ENCODE results near the gene NAGPA. TPM values are rescaled to one million over a fixed set of nuclear protein-coding genes. Genes with fewer than 3 reads are reported as not detected.

The NAGPA gene
- total and polyA plus RNA-seq, 2 of the 13 experiments (the other 11 are each of a cell fraction or from before 2014, with no cell fraction given): 27.1 to 60.3 TPM

GRCh38 chr16:5042574-5043171, 8.9 kb upstream of the NAGPA start:
- peak; percentile 73 for DNase-seq (ENCODE audit: low spot score)
- Histone ChIP-seq H3K36me3 (replicated peaks in 1 of 2; ENCODE audit: control insufficient read depth in 1 of 2, insufficient read depth in 2 of 2, low read length in 2 of 2) (no peaks in the 10 kb centered on the region), H3K27me3 (ENCODE audit: control insufficient read depth in 1 of 2, insufficient read depth in 2 of 2, low read length in 2 of 2) (peaks cover 0 to 8% of the 10 kb centered on the region in 2 experiments; a peak in 2 of 5 replicates), H3K4me1 (ENCODE audit: insufficient read depth, low read length) (peaks cover 56% of the 10 kb centered on the region), H3K4me2 (ENCODE audit: low read depth, low read length) (peak overlapping the region; percentile 65), H3K9me3 (ENCODE audit: low read length) (no peaks in the 10 kb centered on the region), H3K27ac (ENCODE audit: extremely low read length, insufficient read depth, low read length) (no peak overlapping the region), H3K4me3 (replicated peaks in 1 of 3; ENCODE audit: insufficient read depth in 1 of 3, low read depth in 2 of 3, low read length in 3 of 3) (peak overlapping the region in 1 of 3 experiments; percentile 26; a peak in 1 of 6 replicates), H3K9ac (ENCODE audit: insufficient read depth, low read depth, low read length) (no peak overlapping the region), H2AFZ (ENCODE audit: low read length) (peak overlapping the region; percentile 28), H4K20me1 (ENCODE audit: insufficient read depth, low read length) (no peaks in the 10 kb centered on the region), H3K79me2 (ENCODE audit: insufficient read depth, low read length) (no peaks in the 10 kb centered on the region)
- POLR2A ChIA-PET: interaction anchor here (1.0 to 1.7 kb wide), 3 partner anchors 9 to 85 kb away, joined by 3 to 8 read pairs (median 7); partner anchors contain the start of genes ALG1, NAGPA and SEC14L5
- peak; percentile 83 for FAIRE-seq
- CTCF ChIA-PET (ENCODE audit: low intra/inter-chr PET ratio, low total read pairs): interaction anchor here (0.9 to 2.0 kb wide), 3 partner anchors 18 to 86 kb away, joined by 3 to 11 read pairs (median 5); no protein-coding TSS in a partner anchor
- ATAC-seq: peak; percentile 79
- in situ Hi-C loops (cut with HindIII; ENCODE audit: extremely low pct_ligation_motif_present, low pct_unique_long_range_greater_than_20kb) (no loop called here), intact Hi-C loops (cut with micrococcal nuclease; ENCODE audit: unreplicated experiment) (loop anchor here (1.0 kb wide), 2 partner anchors 31 to 84 kb away; partner anchors contain the start of gene SEC14L5)
- no TSS peak for BruUV-seq (replicated peaks)
- WGBS (ENCODE audit: low lambda C conversion rate): 11% methylated on average over 14 of the region's 14 CpGs
- peak; percentile 85 for TF ChIP-seq STAG1 (CRISPR knock-in tag; IDR thresholded peaks at IDR 0.05)
- TF ChIP-seq LBX2 (CRISPR knock-in tag; IDR thresholded peaks at IDR 0.05; ENCODE audit: borderline replicate concordance): 0 out of 2 replicates have a peak, but pooled peaks have one; percentile 49
- peak; percentile 19; the same call in 1 of the 2 replicates for TF ChIP-seq GATAD2A (CRISPR knock-in tag; IDR thresholded peaks at IDR 0.05)
- 0 out of 2 replicates have a peak, but pooled peaks have one; percentile 18 for TF ChIP-seq ZNF34 (CRISPR knock-in tag; IDR thresholded peaks at IDR 0.05; ENCODE audit: borderline replicate concordance)
- TF ChIP-seq CREM (IDR thresholded peaks at IDR 0.05): peak; percentile 47; the same call in 1 of the 2 replicates
- no peak for TF ChIP-seq CREM (CRISPR knock-in tag; IDR thresholded peaks at IDR 0.05)
- TF ChIP-seq ZNF256 (CRISPR knock-in tag; conservative IDR thresholded peaks at IDR 0.05): no peak
- TF ChIP-seq RAD21 (CRISPR knock-in tag; IDR thresholded peaks at IDR 0.05): peak; percentile 68; the same call in 1 of the 2 replicates
- TF ChIP-seq CBFB (CRISPR knock-in tag; IDR thresholded peaks at IDR 0.05): no peak
- no peak for TF ChIP-seq ZNF44 (CRISPR knock-in tag; IDR thresholded peaks at IDR 0.05)
- peak; percentile 48; the same call in 1 of the 2 replicates for TF ChIP-seq IRF2 (CRISPR knock-in tag; IDR thresholded peaks at IDR 0.05)
- TF ChIP-seq ZMYM4 (CRISPR knock-in tag; IDR thresholded peaks at IDR 0.05): 0 out of 2 replicates have a peak, but pooled peaks have one; percentile 23
- peak; percentile 47; the same call in 1 of the 2 replicates for TF ChIP-seq RFXAP (CRISPR knock-in tag; IDR thresholded peaks at IDR 0.05; ENCODE audit: borderline replicate concordance)
- TF ChIP-seq ZNF678 (CRISPR knock-in tag; IDR thresholded peaks at IDR 0.05): no peak
- TF ChIP-seq HOXA5 (CRISPR knock-in tag; IDR thresholded peaks at IDR 0.05): no peak
- no peak for TF ChIP-seq ZNF75D (CRISPR knock-in tag; IDR thresholded peaks at IDR 0.05; ENCODE audit: borderline replicate concordance)
- TF ChIP-seq ETV5 (CRISPR knock-in tag; IDR thresholded peaks at IDR 0.05; ENCODE audit: borderline replicate concordance): peak; percentile 81; the same call in 1 of the 2 replicates
- TF ChIP-seq UBTF (CRISPR knock-in tag; IDR thresholded peaks at IDR 0.05): 0 out of 2 replicates have a peak, but pooled peaks have one; percentile 9
- peak; percentile 42 for TF ChIP-seq FOSL2 (CRISPR knock-in tag; IDR thresholded peaks at IDR 0.05)
- TF ChIP-seq ZFX (CRISPR knock-in tag; IDR thresholded peaks at IDR 0.05; ENCODE audit: low read depth): 0 out of 2 replicates have a peak, but pooled peaks have one; percentile 29

Measured in HepG2 (cell line).